ENCODE data around the gene BOC.

- TF ChIP-seq EZH2 (IDR thresholded peaks at IDR 0.05; ENCODE audit: borderline replicate concordance, insufficient read depth, low read length, poor library complexity, severe bottlenecking): no peak
- no peak for TF ChIP-seq TAF1 (IDR thresholded peaks at IDR 0.05; ENCODE audit: low read depth)
- no peak for TF ChIP-seq CTCF (IDR thresholded peaks at IDR 0.05; ENCODE audit: poor library complexity, severe bottlenecking)
- TF ChIP-seq POLR2AphosphoS5 (IDR thresholded peaks at IDR 0.05): no peak
- TF ChIP-seq SMC3 (conservative IDR thresholded peaks at IDR 0.05; ENCODE audit: poor library complexity): no peak
These were observed 38.3 kb upstream of the BOC start for GRCh38 chr3:113173102-113173501.

Measured in neural cell (in vitro differentiated cells).